HPDE6-E6E7 (cell line): Measurements from ENCODE around the gene RBM25.
"Not testable (repeated sequence)": the region's sequence is repeated elsewhere in the genome, so short reads cannot be mapped to it uniquely, and the experiment has no call there.

Experiments used
- DNase-seq: peaks from one replicate; pipeline ENCODE4 v3.0.0; 2011; ENCODE audit warnings: missing footprints; ENCODE audit errors: extremely low spot score

Gene RBM25

GRCh38 chr14:73058224-73058921 is at the start of gene RBM25:
TSS of gene RBM25 (plus strand) at chr14:73058534. CDS start at chr14:73071642, 13,108 bp downstream.
- peak; percentile 98 for DNase-seq

GRCh38 chr14:73011189-73011588 is 47.1 kb upstream of the RBM25 start:
- DNase-seq, result not testable (repeated sequence)

DNA sequence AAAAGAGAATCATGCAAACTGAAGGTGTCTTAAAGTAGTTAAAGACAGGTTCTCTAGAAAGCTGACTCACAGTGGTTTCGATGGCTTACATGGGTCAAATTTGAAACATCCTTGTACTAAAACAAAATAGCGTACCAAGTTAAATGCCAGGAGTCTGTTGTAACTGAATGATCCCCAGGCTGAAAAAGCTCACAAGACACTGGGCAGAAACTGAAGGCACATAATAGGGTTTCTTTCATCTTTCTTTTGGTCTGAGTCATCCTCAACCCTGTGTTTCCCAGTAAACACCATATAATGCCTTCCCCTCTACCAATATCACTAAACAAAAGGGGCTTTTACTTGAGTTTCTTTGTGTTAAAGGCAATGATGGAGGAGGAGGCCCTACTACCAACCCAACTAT is 44.2 kb upstream of the RBM25 start:
- DNase-seq, result no peak

DNA sequence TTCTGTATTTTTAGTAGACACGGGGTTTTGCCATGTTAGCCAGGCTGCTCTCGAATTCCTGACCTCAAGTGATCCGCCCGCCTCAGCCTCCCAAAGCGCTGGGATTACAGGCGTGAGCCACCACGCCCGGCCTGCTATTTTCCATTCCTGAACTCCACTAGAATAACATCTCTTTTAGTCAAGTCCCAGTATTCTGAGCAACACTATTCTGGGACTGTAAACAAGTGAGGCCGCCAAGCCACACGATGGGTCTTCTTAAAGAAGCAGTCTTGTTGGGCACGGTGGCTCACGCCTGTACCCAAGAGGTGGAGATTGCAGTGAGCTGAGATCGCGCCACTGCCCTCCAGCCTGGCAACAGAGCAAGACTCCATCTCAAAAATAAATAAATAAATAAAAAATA is 42.8 kb upstream of the RBM25 start:
- DNase-seq, result not testable (repeated sequence)

- DNase-seq, result peak; percentile 14
These were observed 42.3 kb upstream of the RBM25 start for GRCh38 chr14:73016011-73016410.

- DNase-seq, result no peak
These were observed 36.3 kb upstream of the RBM25 start for GRCh38 chr14:73022051-73022450.

GRCh38 chr14:73025544-73025943 is 32.8 kb upstream of the RBM25 start:
- DNase-seq, result no peak

GRCh38 chr14:73026243-73026844 is 32.0 kb upstream of the RBM25 start:
- DNase-seq, result no peak

- DNase-seq, result peak; percentile 98
These were observed 31.3 kb upstream of the RBM25 start, which contains the start of gene ZFYVE1 for GRCh38 chr14:73026845-73027542. TSS of gene ZFYVE1 (minus strand) at chr14:73027106. CDS start at chr14:73024508, 2,598 bp downstream.

DNA sequence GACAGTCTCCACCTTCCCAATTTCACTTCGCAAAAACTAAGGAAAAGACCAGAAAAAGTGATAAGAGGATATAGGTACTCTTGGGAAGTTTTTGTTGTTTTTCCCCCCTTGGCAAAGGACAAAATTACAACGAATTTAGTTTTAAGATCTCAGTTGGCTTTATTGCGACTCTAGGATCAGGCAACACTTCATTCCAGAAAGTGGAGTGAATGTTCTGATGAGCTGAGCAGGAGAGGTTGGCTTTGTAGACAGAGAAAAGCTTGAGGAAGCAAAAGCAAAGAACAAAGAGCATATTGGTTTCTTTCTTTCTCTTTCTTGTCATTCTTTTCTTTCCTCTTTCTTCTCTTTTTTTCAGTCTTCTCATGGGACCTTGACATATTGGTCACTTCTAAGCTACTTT is 30.8 kb upstream of the RBM25 start:
- no peak for DNase-seq

DNA sequence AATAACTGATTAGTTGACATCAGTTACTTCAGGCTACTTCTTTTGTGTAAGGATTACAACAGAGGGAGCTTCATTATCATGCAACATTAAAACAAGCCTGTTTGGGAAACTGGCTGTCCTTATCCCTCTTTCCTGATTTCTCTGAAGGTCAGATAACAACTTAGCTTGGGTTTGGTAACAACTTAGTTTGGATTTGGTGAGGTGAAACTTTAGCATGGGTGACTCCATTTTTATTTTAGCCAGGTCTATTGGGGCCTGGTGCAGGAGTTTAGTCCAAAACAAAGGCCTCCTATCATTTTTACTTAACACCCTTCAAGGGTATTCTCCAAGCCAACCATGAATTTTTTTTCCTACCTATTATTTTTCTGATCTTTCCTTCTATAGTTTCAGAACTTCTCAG is 30.4 kb upstream of the RBM25 start:
- DNase-seq, result no peak

DNA sequence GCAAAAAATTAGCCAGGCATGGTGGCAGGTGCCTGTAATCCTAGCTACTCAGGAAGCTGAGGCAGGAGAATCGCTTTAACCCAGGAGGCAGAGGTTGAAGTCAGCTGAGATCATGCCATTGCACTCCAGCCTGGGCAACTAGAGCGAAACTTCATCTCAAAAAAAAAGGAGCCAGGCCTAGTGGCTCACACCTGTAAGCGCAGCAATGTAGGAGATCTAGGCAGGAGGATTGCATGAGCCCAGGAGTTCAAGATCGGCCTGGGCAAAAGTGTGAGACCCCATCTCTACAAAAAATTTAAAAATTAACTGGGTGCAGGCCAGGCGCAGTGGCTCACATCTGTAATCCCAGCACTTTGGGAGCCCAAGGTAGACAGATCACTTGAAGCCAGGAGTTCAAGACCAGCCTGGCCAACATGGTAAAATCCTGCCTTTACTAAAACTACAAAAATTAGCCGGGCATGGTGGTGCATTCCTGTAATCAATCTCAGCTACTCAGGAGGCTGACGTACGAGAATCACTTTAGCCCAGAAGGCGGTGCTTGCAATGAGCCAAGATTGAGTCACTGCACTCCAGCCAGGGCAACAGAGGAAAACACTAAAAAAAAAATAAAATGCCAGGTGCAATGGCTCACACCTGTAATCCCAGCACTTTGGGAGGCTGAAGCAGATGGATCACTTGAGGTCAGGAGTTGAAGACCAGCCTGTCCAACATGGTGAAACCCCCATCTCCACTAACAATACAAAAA is 21.5 kb upstream of the RBM25 start:
- not testable (repeated sequence) for DNase-seq

DNA sequence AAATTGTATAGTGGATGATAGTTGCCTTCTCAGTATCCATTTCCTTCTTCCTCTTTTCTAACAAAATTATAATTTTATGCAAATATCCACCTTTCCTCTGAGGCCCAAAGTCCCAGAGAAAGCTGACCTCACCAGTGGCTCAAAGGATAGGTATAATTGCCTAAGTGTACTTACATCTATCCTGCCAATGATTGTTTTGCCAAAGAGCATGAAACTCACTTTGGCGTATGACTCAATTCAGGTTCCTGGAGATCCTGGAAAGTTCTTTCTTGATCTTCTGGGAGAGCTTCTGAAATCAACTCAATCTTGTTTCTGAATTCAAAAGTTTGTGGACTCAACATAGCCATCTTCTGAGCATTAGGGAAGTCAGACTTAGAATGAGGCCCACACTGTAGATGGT is 10.5 kb upstream of the RBM25 start:
- DNase-seq, result no peak

DNA sequence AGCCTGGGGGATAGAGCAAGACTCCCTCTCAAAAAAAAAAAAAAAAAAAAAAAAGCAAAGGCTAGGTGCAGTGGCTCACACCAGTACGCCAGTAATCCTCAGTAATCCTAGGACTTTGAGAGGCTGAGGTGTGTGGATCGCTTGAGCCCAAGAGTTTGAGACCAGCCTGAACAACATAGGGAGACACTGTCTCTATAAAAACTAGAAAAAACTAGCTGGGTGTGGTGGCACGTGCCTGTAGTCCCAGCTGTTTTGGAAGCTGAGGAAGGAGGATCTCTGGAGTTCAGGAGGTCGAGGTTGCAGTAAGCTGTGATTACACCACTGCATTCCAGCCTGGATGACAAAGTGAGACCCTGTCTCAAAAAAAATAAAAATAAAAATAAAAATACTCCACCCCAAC is 8.9 kb upstream of the RBM25 start:
- no peak for DNase-seq

- no peak for DNase-seq
These were observed 3.1 kb upstream of the RBM25 start for GRCh38 chr14:73055251-73055650.

- DNase-seq, result no peak
These were observed 450 bp upstream of the RBM25 start for GRCh38 chr14:73057944-73058223.

GRCh38 chr14:73058922-73059673 is 764 bp downstream of the RBM25 start:
- DNase-seq, result peak; percentile 36

- DNase-seq, result no peak
These were observed 11.3 kb downstream of the RBM25 start for GRCh38 chr14:73069585-73069984.

GRCh38 chr14:73091044-73091443 is 32.7 kb downstream of the RBM25 start:
- no peak for DNase-seq

DNA sequence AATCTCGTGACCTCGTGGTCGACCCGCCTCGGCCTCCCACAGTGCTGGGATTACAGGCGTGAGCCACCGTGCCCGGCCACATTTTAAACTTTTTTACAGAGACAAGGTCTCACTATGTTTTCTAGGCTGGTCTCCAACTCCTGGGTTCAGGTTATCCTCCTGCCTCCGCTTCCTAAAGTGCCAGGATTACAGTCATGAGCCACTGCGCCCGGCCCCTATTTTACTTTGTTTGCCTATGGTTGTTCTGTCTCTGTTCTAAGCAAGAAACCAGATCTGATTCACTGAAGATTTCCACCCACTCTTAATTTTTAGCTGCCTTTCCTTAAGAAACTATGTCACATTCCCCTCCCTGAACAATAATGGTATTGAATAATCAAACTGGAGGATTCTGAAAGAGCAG is 39.1 kb downstream of the RBM25 start:
- no peak for DNase-seq

GRCh38 chr14:73100334-73100733 is 42.0 kb downstream of the RBM25 start:
- DNase-seq, result no peak
